Keratinocyte (primary cell): ENCODE data around the gene GIPC3.

ENCODE experiments used
- CTCF ChIP-seq, 3 experiments: IDR thresholded peaks in 1 of 3; conservative IDR thresholded peaks in 1 of 3; optimal IDR thresholded peaks in 1 of 3; 2 replicates in 2 of 3; 3 replicates in 1 of 3; pipeline versions ENCODE3 to v1.5.1; 2011; ENCODE audit warnings: low read length in 3 of 3, mild to moderate bottlenecking in 3 of 3, moderate library complexity in 2 of 3, control low read depth in 1 of 3, inconsistent platforms in 1 of 3; ENCODE audit not compliant: insufficient read depth in 2 of 3; ENCODE audit errors: extremely low read depth in 1 of 3
- EZH2 ChIP-seq: IDR thresholded peaks from one replicate; pipeline ENCODE4 v1.6.1; 2012; ENCODE audit warnings: inconsistent platforms, mild to moderate bottlenecking, low read length, moderate library complexity

DNA sequence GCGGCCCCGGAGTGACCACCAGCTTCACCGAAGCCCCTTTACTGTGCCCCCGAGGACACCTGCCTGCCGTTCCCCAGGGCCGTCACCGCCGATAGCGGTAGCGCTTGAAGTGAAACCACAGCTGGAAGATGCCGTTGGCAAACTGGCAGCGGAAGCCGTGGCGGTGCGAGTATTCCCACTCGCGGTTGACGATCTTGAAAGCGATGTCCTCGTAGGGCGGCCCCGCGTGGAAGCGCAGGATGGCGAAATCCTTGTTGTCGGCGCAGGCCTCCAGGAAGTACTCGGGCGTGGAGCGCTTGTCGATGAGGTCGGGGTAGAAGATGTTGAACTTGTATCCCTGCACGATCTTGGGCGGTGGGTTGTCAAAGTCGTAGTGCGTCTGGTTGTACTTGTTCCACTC, 26.6 kb downstream of the GIPC3 start:
- TF ChIP-seq CTCF (optimal IDR thresholded peaks at IDR 0.05 in 1 of 3, IDR thresholded peaks at IDR 0.05 in 1 of 3, conservative IDR thresholded peaks at IDR 0.05 in 1 of 3; ENCODE audit: extremely low read depth in 1 of 3, insufficient read depth in 2 of 3, low read length in 3 of 3) (no peak), EZH2 (no peak)
